GM10847 (cell line): ENCODE measurements around the gene HDAC10.

Experiments
- POLR2A ChIP-seq: IDR thresholded peaks from 2 replicates; pipeline ENCODE4 v1.6.1; 2011; ENCODE audit not compliant: insufficient read length; ENCODE audit errors: extremely low read depth

Gene HDAC10

GRCh38 chr22:50264946-50265669, 14.0 kb upstream of the HDAC10 start:
- no peak for TF ChIP-seq POLR2A

- TF ChIP-seq POLR2A, result no peak
Observed at GRCh38 chr22:50264104-50264745, 13.2 kb upstream of the HDAC10 start.

- no peak for TF ChIP-seq POLR2A
Observed at GRCh38 chr22:50262973-50263617, 12.0 kb upstream of the HDAC10 start.

- no peak for TF ChIP-seq POLR2A
Observed at GRCh38 chr22:50262460-50262911, 11.4 kb upstream of the HDAC10 start.

GRCh38 chr22:50261615-50262459, 10.8 kb upstream of the HDAC10 start, which contains the start of gene MAPK12:
MAPK12 (minus strand) TSS chr22:50261683; CDS start chr22:50261509, 174 bp downstream.
- no peak for TF ChIP-seq POLR2A

- TF ChIP-seq POLR2A, result no peak
Observed at GRCh38 chr22:50260801-50261614, 9.9 kb upstream of the HDAC10 start.

GRCh38 chr22:50260434-50260800, 9.4 kb upstream of the HDAC10 start:
- TF ChIP-seq POLR2A, result no peak

GRCh38 chr22:50259302-50259701, 8.2 kb upstream of the HDAC10 start:
- TF ChIP-seq POLR2A, result no peak

- TF ChIP-seq POLR2A, result no peak
Observed at GRCh38 chr22:50258361-50259292, 7.6 kb upstream of the HDAC10 start.

GRCh38 chr22:50257451-50258360, 6.6 kb upstream of the HDAC10 start:
- no peak for TF ChIP-seq POLR2A

- TF ChIP-seq POLR2A, result no peak
Observed at GRCh38 chr22:50257041-50257440, 6.0 kb upstream of the HDAC10 start.

GRCh38 chr22:50256258-50256862, 5.3 kb upstream of the HDAC10 start:
- TF ChIP-seq POLR2A, result no peak

- no peak for TF ChIP-seq POLR2A
Observed at GRCh38 chr22:50255607-50256006, 4.5 kb upstream of the HDAC10 start.
